Measurements from ENCODE around the gene SLC43A2. TPM values are rescaled to one million over a fixed set of nuclear protein-coding genes. Genes with fewer than 3 reads are reported as not detected.

SLC43A2 gene
- polyA plus RNA-seq, 1 donor from 2014 or later: 60.1 TPM

- no peak overlapping the region for H3K9ac ChIP-seq (ENCODE audit: low read length)
- H4K20me1 ChIP-seq (ENCODE audit: insufficient read depth): no peaks in the 10 kb centered on the region
- H3K9me2 ChIP-seq (ENCODE audit: insufficient read depth, low read length): no peaks in the 10 kb centered on the region
- H3K4me3 ChIP-seq (ENCODE audit: low read length): no peak overlapping the region
- no peaks in the 10 kb centered on the region for H3F3A ChIP-seq (ENCODE audit: insufficient read depth, low read length, poor library complexity, severe bottlenecking)
- no peak overlapping the region for H2AFZ ChIP-seq (ENCODE audit: low read depth, low read length)
- no peaks in the 10 kb centered on the region for H3K79me2 ChIP-seq (replicated peaks; ENCODE audit: insufficient read depth, low read length)
- no peak for TF ChIP-seq EZH2 (IDR thresholded peaks at IDR 0.05; ENCODE audit: borderline replicate concordance, insufficient read depth, low read length, poor library complexity, severe bottlenecking)
- TF ChIP-seq REST (IDR thresholded peaks at IDR 0.05; ENCODE audit: borderline replicate concordance): no peak
- no peak for TF ChIP-seq CTCF (IDR thresholded peaks at IDR 0.05; ENCODE audit: poor library complexity, severe bottlenecking)
- TF ChIP-seq TAF1 (IDR thresholded peaks at IDR 0.05; ENCODE audit: low read depth): no peak
- no peak for TF ChIP-seq POLR2AphosphoS5 (IDR thresholded peaks at IDR 0.05)
- no peak for TF ChIP-seq SMC3 (conservative IDR thresholded peaks at IDR 0.05; ENCODE audit: poor library complexity)
- no peak for TF ChIP-seq MXI1 (conservative IDR thresholded peaks at IDR 0.05; ENCODE audit: poor library complexity, severe bottlenecking)
- no peak for TF ChIP-seq EP300 (conservative IDR thresholded peaks at IDR 0.05; ENCODE audit: poor library complexity, severe bottlenecking)
- TF ChIP-seq RAD21 (conservative IDR thresholded peaks at IDR 0.05): no peak
- no peak overlapping the region for H3K27ac ChIP-seq (ENCODE audit: low read length)
- no peak overlapping the region for H3K4me2 ChIP-seq (ENCODE audit: low read length)
- no peaks in the 10 kb centered on the region for H3K36me3 ChIP-seq (ENCODE audit: insufficient read depth, low read length)
- peaks cover 9% of the 10 kb centered on the region for H3K27me3 ChIP-seq (ENCODE audit: insufficient read depth, low read depth, low read length)
- no peaks in the 10 kb centered on the region for H3K9me3 ChIP-seq (ENCODE audit: low read length)
These were observed 19.2 kb upstream of the SLC43A2 start for GRCh38 chr17:1647802-1648171.

- Histone ChIP-seq H3K27ac (ENCODE audit: low read length) (no peak overlapping the region), H2AFZ (ENCODE audit: low read depth, low read length) (no peak overlapping the region), H3F3A (ENCODE audit: insufficient read depth, low read length, poor library complexity, severe bottlenecking) (no peaks in the 10 kb centered on the region), H3K79me2 (replicated peaks; ENCODE audit: insufficient read depth, low read length) (no peaks in the 10 kb centered on the region), H3K36me3 (ENCODE audit: insufficient read depth, low read length) (no peaks in the 10 kb centered on the region), H3K4me3 (ENCODE audit: low read length) (no peak overlapping the region), H3K9ac (ENCODE audit: low read length) (no peak overlapping the region), H3K9me2 (ENCODE audit: insufficient read depth, low read length) (no peaks in the 10 kb centered on the region), H4K20me1 (ENCODE audit: insufficient read depth) (no peaks in the 10 kb centered on the region), H3K27me3 (ENCODE audit: insufficient read depth, low read depth, low read length) (peaks cover 11% of the 10 kb centered on the region), H3K9me3 (ENCODE audit: low read length) (no peaks in the 10 kb centered on the region), H3K4me2 (ENCODE audit: low read length) (no peak overlapping the region)
- no peak for TF ChIP-seq TAF1 (IDR thresholded peaks at IDR 0.05; ENCODE audit: low read depth)
- TF ChIP-seq SMC3 (conservative IDR thresholded peaks at IDR 0.05; ENCODE audit: poor library complexity): no peak
- TF ChIP-seq RAD21 (conservative IDR thresholded peaks at IDR 0.05): no peak
- TF ChIP-seq EP300 (conservative IDR thresholded peaks at IDR 0.05; ENCODE audit: poor library complexity, severe bottlenecking): no peak
- no peak for TF ChIP-seq REST (IDR thresholded peaks at IDR 0.05; ENCODE audit: borderline replicate concordance)
- no peak for TF ChIP-seq POLR2AphosphoS5 (IDR thresholded peaks at IDR 0.05)
- TF ChIP-seq CTCF (IDR thresholded peaks at IDR 0.05; ENCODE audit: poor library complexity, severe bottlenecking): no peak
- TF ChIP-seq EZH2 (IDR thresholded peaks at IDR 0.05; ENCODE audit: borderline replicate concordance, insufficient read depth, low read length, poor library complexity, severe bottlenecking): no peak
- TF ChIP-seq MXI1 (conservative IDR thresholded peaks at IDR 0.05; ENCODE audit: poor library complexity, severe bottlenecking): no peak
These were observed 17.7 kb upstream of the SLC43A2 start for GRCh38 chr17:1646199-1646875.
